GM19455 (cell line): ENCODE measurements around the gene ZNF155.
A peak's percentile ranks its signal among the peaks of the same experiment; 100 is the strongest.
"Not testable (repeated sequence)": the region's sequence is repeated elsewhere in the genome, so short reads cannot be mapped to it uniquely, and the experiment has no call there.

Source experiments
- ATAC-seq: cut with Tn5 transposase; IDR thresholded peaks from one replicate; pipeline ENCODE4 v1.9.1; 2021; ENCODE audit not compliant: unreplicated experiment

ZNF155 gene

DNA sequence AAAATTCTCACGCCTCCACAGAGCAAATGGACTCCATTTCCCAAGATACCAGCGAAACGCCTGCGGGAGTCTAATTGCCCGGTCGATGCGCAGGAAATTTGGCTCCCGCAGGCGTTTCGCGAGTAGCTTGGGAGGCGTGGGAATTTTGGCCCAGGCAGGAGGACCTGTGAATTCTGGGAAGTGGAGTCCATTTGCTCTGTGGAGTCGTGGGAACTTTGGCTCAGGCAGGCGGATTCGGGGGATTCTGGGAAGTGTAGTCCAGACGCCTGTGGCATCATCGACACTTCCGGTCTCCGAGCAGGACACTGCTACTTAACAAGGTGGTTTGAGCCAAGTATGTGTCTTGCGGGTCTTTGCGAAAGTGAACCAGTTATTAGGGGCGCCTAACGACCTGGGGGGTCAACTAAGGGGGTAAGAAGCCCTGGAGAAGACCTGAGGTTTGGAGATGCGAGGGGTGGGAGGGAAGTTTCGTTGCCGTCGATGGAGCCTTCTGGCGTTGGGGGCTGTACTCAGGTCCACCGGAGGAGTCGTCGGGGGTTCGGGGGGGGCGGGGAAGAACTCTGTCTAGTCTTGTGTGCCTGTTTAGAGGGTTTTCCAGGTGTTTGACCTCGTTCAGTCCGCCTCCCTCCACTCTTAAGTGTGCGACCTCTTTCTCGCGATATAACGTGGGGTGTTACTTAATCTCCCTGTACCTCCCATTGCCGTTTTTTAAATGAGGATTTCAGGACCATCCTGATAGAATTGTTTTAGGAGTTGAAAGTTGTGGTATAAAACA is at the start of gene ZNF155:
TSS of gene ZNF155 (plus strand) at position 277 of the 775 bp plus-strand sequence. CDS start 4,356 bp downstream, outside the sequence.
- peak; percentile 72 for ATAC-seq

- peak; percentile 97 for ATAC-seq
These were observed 48.8 kb upstream of the ZNF155 start, which contains the start of gene ZNF45 for GRCh38 chr19:43934985-43935708. Gene ZNF45 (minus strand): TSS chr19:43935282. CDS start chr19:43922185, 13,097 bp downstream.

DNA sequence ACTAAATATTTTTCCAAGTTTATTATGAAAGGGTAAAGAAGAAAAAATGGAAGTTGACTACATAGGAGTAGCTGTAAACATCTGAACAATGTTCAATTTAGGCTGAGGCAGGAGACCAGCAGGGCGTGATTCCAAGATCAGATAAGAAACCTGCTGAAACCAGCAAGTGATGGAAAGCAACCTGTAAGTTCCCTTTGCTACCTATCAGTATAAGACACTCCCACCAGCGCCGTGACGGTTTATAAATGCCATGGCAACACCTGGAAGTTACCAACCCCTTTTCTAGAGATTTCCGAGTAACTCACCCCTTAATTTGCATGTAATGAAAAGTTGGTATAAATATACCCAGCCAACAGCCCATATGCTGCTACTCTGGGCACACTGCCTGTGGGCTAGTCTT is 47.8 kb upstream of the ZNF155 start:
- ATAC-seq, result no peak

GRCh38 chr19:43939557-43940260 is 44.3 kb upstream of the ZNF155 start:
- ATAC-seq, result no peak

- no peak for ATAC-seq
These were observed 43.3 kb upstream of the ZNF155 start for GRCh38 chr19:43940719-43941118.

- ATAC-seq, result no peak
These were observed 42.8 kb upstream of the ZNF155 start for GRCh38 chr19:43941209-43941608.

- not testable (repeated sequence) for ATAC-seq
These were observed 36.6 kb upstream of the ZNF155 start for GRCh38 chr19:43947412-43947811.

- not testable (repeated sequence) for ATAC-seq
These were observed 34.2 kb upstream of the ZNF155 start for GRCh38 chr19:43949803-43950202.

GRCh38 chr19:43950834-43951645 is 32.9 kb upstream of the ZNF155 start, which contains the start of gene ZNF221:
Gene ZNF221 (plus strand): TSS chr19:43951228. CDS start chr19:43962727, 11,499 bp downstream.
- ATAC-seq, result peak; percentile 88

DNA sequence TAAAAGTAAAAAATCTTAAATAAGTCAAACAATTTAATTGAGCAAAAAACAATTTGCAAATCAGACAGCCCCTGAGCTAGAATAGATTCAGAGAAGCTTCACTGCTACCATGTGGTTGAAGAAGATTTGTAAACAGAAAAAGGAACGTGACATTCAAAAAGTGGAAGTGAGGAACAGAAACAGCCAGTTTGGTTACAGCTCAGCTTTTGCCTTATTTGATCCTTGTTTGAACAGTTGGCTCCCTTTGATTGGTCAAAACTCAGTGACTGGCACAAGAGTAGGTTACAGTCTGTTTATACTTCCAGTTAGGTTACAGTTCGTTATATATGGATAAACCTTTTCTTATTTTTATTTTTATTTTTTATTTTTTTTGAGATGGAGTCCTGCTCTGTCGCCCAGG is 27.2 kb upstream of the ZNF155 start:
- no peak for ATAC-seq

- ATAC-seq, result no peak
These were observed 26.1 kb upstream of the ZNF155 start for GRCh38 chr19:43957891-43958290.

DNA sequence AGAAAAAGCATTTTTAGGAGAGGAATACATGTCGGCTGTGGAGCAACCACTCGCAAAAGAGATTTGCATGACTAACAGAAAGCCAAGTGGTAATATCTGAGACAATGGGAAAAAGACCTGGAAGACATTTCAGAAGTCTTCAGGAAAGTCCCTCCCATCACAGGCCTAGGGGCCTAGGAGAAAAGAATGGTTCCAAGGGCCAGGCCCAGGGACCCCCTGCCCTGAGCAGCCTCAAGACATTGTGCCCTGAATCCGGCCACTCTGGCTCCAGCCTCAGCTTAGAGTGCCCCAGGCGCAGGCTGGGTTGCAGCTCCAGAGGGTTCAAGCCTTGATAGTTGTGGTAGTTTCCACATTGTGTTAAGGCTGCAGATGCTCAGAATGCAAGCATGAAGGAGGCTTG is 23.6 kb upstream of the ZNF155 start:
- no peak for ATAC-seq

- no peak for ATAC-seq
These were observed 17.8 kb upstream of the ZNF155 start for GRCh38 chr19:43966079-43966694.

- no peak for ATAC-seq
These were observed 7.3 kb upstream of the ZNF155 start for GRCh38 chr19:43976732-43977131.

- ATAC-seq, result no peak
These were observed 460 bp upstream of the ZNF155 start for GRCh38 chr19:43983544-43983911.

- peak; percentile 13 for ATAC-seq
These were observed 656 bp downstream of the ZNF155 start for GRCh38 chr19:43984687-43985000.

GRCh38 chr19:43997631-43998290 is 13.8 kb downstream of the ZNF155 start:
- no peak for ATAC-seq

GRCh38 chr19:44002212-44002565 is 18.2 kb downstream of the ZNF155 start:
- ATAC-seq, result no peak

DNA sequence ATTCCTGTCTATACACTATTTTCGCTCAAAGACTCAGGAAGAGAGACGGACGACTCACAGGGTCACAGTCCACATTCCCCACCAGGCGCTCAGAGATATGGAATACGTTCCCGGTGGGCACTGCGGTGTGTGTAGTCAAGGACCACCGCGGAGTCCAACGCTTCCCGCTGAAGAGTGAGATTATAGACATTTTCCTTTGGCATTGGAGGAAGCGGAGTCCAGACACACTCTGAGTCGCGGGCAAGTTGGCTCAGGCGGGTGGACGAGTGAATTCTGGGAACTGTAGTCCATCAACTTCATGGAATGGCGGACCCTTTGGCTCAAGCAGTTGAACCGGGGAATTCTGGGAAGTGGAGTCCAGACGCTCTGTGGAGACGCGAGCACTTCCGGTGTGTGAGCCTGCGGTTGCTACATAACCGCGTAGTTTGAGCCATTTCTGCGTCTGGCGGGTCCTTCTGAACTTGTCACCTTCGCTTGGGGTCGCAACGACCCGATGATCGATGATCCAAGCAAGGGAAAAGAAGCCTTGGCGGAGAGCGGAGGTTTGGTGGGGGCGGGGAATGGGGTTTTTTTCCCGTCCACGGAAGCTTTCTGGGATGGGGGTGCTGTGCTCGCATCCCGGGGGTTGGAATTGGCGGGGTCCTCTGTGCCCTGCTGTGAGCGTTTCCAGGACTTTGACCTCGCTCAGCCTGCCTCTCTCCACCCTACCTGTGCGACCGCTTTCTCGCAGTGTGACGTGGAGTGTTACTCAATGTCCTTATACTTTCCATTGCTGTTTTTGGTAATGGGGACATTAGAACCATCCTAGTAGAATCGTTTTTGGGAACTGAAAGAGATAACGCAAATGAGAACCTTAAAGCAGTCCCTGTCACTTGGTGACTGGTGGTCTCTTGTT is 18.8 kb downstream of the ZNF155 start, which contains the start of gene ZNF230:
TSS of gene ZNF230 (plus strand) at position 392 of the 895 bp plus-strand sequence. CDS start 4,122 bp downstream, outside the sequence.
- ATAC-seq, result peak; percentile 83
